HG03520 (cell line): ENCODE results near the gene AAMP.
A peak's percentile ranks its signal among the peaks of the same experiment; 100 is the strongest.
"Not testable (repeated sequence)": the region's sequence is repeated elsewhere in the genome, so short reads cannot be mapped to it uniquely, and the experiment has no call there.

Experiments
- ATAC-seq: cut with Tn5 transposase; IDR thresholded peaks from one replicate; pipeline ENCODE4 v1.9.1; 2021; ENCODE audit warnings: mild to moderate bottlenecking, moderate library complexity; ENCODE audit not compliant: unreplicated experiment

The AAMP gene

GRCh38 chr2:218269900-218270720, at the start of gene AAMP, which contains the start of gene PNKD:
Gene AAMP (minus strand): TSS chr2:218270137. CDS start chr2:218270086, 51 bp downstream.
Gene PNKD (plus strand): TSS chr2:218270519. CDS start chr2:218270536, 17 bp downstream.
- ATAC-seq = peak; percentile 90

GRCh38 chr2:218318241-218318640, 48.3 kb upstream of the AAMP start:
- ATAC-seq = no peak

- no peak for ATAC-seq
Observed at GRCh38 chr2:218317835-218318234, 47.9 kb upstream of the AAMP start.

- ATAC-seq = no peak
Observed at GRCh38 chr2:218317303-218317630, 47.3 kb upstream of the AAMP start.

- no peak for ATAC-seq
Observed at GRCh38 chr2:218315397-218315796, 45.5 kb upstream of the AAMP start.

- ATAC-seq = not testable (repeated sequence)
Observed at GRCh38 chr2:218314764-218315163, 44.8 kb upstream of the AAMP start.

- no peak for ATAC-seq
Observed at GRCh38 chr2:218313356-218313755, 43.4 kb upstream of the AAMP start.

- no peak for ATAC-seq
Observed at GRCh38 chr2:218312267-218312756, 42.4 kb upstream of the AAMP start.

GRCh38 chr2:218311541-218312266, 41.8 kb upstream of the AAMP start:
- not testable (repeated sequence) for ATAC-seq

GRCh38 chr2:218310853-218311540, 41.1 kb upstream of the AAMP start:
- no peak for ATAC-seq

- ATAC-seq = no peak
Observed at GRCh38 chr2:218307415-218308090, 37.6 kb upstream of the AAMP start.

- no peak for ATAC-seq
Observed at GRCh38 chr2:218306184-218306920, 36.4 kb upstream of the AAMP start.

- ATAC-seq = no peak
Observed at GRCh38 chr2:218305383-218305782, 35.4 kb upstream of the AAMP start.

- ATAC-seq = peak; percentile 72
Observed at GRCh38 chr2:218301176-218301819, 31.4 kb upstream of the AAMP start.

- no peak for ATAC-seq
Observed at GRCh38 chr2:218300141-218300540, 30.2 kb upstream of the AAMP start.

- ATAC-seq = no peak
Observed at GRCh38 chr2:218298314-218298875, 28.5 kb upstream of the AAMP start.

GRCh38 chr2:218296847-218297246, 26.9 kb upstream of the AAMP start:
- no peak for ATAC-seq

- no peak for ATAC-seq
Observed at GRCh38 chr2:218296200-218296599, 26.3 kb upstream of the AAMP start.

- no peak for ATAC-seq
Observed at GRCh38 chr2:218295029-218295428, 25.1 kb upstream of the AAMP start.
